ENCODE results near the gene GPBP1. TPM values are rescaled to one million over a fixed set of nuclear protein-coding genes. Genes with fewer than 3 reads are reported as not detected.
"Not testable (repeated sequence)": the region's sequence is repeated elsewhere in the genome, so short reads cannot be mapped to it uniquely, and the experiment has no call there.

GPBP1 gene
- total and polyA plus RNA-seq, 5 donors, result 44.7 to 70.8 (median 58.4) TPM

GRCh38 chr5:57177479-57178156, 3.8 kb downstream of the GPBP1 start:
- Histone ChIP-seq H3K27ac (ENCODE audit: low read length) (no peak overlapping the region), H3K27me3 (ENCODE audit: control insufficient read depth, insufficient read depth) (no peaks in the 10 kb centered on the region), H3K4me1 (ENCODE audit: control insufficient read depth, insufficient read depth, low read length) (peaks cover 13% of the 10 kb centered on the region), H3K9me3 (ENCODE audit: control insufficient read depth, low read length) (no peaks in the 10 kb centered on the region), H3K4me3 (ENCODE audit: low read length) (peak overlapping the region; percentile 40)
- 86% methylated on average over 14 of the region's 14 CpGs for WGBS
- intact Hi-C loops (cut with DNase I), result no loop called here
- DNase-seq (no peak), ATAC-seq (no peak)

GRCh38 chr5:57178238-57178637, 4.4 kb downstream of the GPBP1 start:
- peaks cover 13% of the 10 kb centered on the region for H3K4me1 ChIP-seq (ENCODE audit: control insufficient read depth, insufficient read depth, low read length)
- ATAC-seq; H3K27me3 ChIP-seq (ENCODE audit: control insufficient read depth, insufficient read depth); H3K27ac ChIP-seq (ENCODE audit: low read length); intact Hi-C loops (cut with DNase I); H3K9me3 ChIP-seq (ENCODE audit: control insufficient read depth, low read length); DNase-seq: not testable (repeated sequence)
- 71% methylated on average over 12 of the region's 12 CpGs for WGBS
- H3K4me3 ChIP-seq (ENCODE audit: low read length), result peak overlapping the region; percentile 40

DNA sequence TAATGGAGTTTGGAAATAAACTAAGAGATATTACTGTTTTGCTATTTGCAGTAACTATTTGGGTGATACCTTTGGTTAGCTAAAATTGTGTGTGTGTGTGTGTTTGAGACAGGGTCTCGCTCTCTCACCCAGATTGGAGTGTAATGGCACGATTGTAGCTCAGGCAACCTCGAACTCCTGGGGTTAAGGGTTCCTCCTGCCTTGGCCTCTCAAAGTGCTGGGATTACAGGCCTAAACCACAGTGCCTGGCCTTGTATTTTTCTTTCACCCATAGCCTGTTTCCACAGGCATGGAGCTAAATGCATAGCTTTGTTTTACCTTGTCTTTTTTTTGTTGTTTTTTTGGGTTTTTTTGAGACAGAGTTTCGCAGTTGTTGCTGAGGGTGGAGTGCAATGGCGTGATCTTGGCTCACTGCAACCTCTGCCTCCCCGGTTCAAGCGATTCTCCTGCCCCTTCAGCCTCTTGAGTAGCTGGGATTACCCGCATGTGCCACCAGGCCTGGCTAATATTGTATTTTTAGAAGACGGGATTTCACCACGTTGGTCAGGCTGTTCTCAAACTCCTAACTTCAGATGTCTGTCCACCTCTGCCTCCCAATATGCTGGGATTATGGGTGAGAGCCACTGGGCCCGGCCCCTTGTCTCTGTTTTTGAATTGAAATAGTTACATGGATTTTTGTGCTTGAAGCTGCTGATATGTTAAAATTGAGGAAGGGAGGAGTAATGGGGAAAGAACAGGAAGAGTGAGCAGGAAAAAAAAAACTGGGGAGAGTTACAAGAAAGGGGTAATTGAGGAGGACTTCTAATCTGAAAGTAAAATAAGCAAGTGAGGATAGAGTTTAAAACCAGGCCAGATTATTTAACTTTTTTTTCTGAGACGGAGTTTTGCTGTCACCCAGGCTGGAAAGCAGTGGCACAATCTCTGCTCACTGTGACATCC, 5.7 kb downstream of the GPBP1 start:
- H3K4me1 ChIP-seq (ENCODE audit: control insufficient read depth, insufficient read depth, low read length), result peaks cover 15% of the 10 kb centered on the region
- peak overlapping the region; percentile 40 for H3K4me3 ChIP-seq (ENCODE audit: low read length)
- DNase-seq, result no peak
- H3K27ac ChIP-seq (ENCODE audit: low read length), result peak overlapping the region; percentile 75
- no peaks in the 10 kb centered on the region for H3K27me3 ChIP-seq (ENCODE audit: control insufficient read depth, insufficient read depth)
- intact Hi-C loops (cut with DNase I), result loop anchor here in 1 of 4 donors (5.0 kb wide), 1 partner anchor 43 kb away; no protein-coding TSS in a partner anchor
- 23% methylated on average over 12 of the region's 12 CpGs for WGBS
- H3K9me3 ChIP-seq (ENCODE audit: control insufficient read depth, low read length), result no peaks in the 10 kb centered on the region
- peak in 1 of 2 donors; percentile 16 for ATAC-seq

- Histone ChIP-seq H3K27ac (ENCODE audit: low read length) (no peak overlapping the region), H3K4me3 (ENCODE audit: low read length) (no peak overlapping the region), H3K9me3 (ENCODE audit: control insufficient read depth, low read length) (no peaks in the 10 kb centered on the region), H3K27me3 (ENCODE audit: control insufficient read depth, insufficient read depth) (no peaks in the 10 kb centered on the region), H3K4me1 (ENCODE audit: control insufficient read depth, insufficient read depth, low read length) (peaks cover 15% of the 10 kb centered on the region)
- ATAC-seq (no peak), DNase-seq (no peak)
- WGBS, result 61% methylated on average over 10 of the region's 10 CpGs
- intact Hi-C loops (cut with DNase I), result loop anchor here in 1 of 4 donors (5.0 kb wide), 1 partner anchor 41 kb away; no protein-coding TSS in a partner anchor
These were observed 7.3 kb downstream of the GPBP1 start for GRCh38 chr5:57181154-57181553.

GRCh38 chr5:57184322-57184721, 10.5 kb downstream of the GPBP1 start:
- Histone ChIP-seq H3K27ac (ENCODE audit: low read length) (no peak overlapping the region), H3K27me3 (ENCODE audit: control insufficient read depth, insufficient read depth) (no peaks in the 10 kb centered on the region), H3K4me3 (ENCODE audit: low read length) (no peak overlapping the region), H3K4me1 (ENCODE audit: control insufficient read depth, insufficient read depth, low read length) (peaks cover 17% of the 10 kb centered on the region), H3K9me3 (ENCODE audit: control insufficient read depth, low read length) (no peaks in the 10 kb centered on the region)
- no peak for DNase-seq
- WGBS, result 99% methylated on average over 2 of the region's 2 CpGs
- no peak for ATAC-seq
- intact Hi-C loops (cut with DNase I), result loop anchor here in 1 of 4 donors (5.0 kb wide), 1 partner anchor 38 kb away; no protein-coding TSS in a partner anchor

GRCh38 chr5:57185313-57185712, 11.5 kb downstream of the GPBP1 start:
- Histone ChIP-seq H3K9me3 (ENCODE audit: control insufficient read depth, low read length) (no peaks in the 10 kb centered on the region), H3K4me1 (ENCODE audit: control insufficient read depth, insufficient read depth, low read length) (peaks cover 14% of the 10 kb centered on the region), H3K4me3 (ENCODE audit: low read length) (no peak overlapping the region), H3K27ac (ENCODE audit: low read length) (no peak overlapping the region), H3K27me3 (ENCODE audit: control insufficient read depth, insufficient read depth) (no peaks in the 10 kb centered on the region)
- no peak for DNase-seq
- WGBS, result 51% methylated on average over 9 of the region's 9 CpGs
- intact Hi-C loops (cut with DNase I), result no loop called here
- ATAC-seq, result no peak

DNA sequence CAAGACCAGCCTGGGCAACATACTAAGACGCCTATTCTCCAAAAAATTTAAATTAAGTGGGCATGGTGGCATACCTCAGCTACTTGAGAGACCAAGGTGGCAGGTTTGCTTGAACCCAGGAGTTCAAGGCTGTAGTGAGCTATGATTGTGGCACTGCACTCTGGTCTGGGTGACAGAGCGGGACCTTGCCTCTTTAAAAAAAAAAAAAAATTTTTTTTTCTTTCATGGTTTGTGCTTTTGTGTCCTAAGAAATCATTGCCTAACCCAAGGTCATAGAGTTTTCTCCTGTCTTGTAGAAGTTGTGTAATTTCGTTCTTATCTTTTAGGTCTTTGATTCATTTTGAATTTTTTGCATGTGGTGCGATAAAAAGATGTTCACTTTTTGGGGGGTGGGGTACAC, 12.3 kb downstream of the GPBP1 start:
- no peaks in the 10 kb centered on the region for H3K27me3 ChIP-seq (ENCODE audit: control insufficient read depth, insufficient read depth)
- H3K4me3 ChIP-seq (ENCODE audit: low read length), result no peak overlapping the region
- no peak overlapping the region for H3K27ac ChIP-seq (ENCODE audit: low read length)
- intact Hi-C loops (cut with DNase I), result no loop called here
- WGBS, result 79% methylated on average over 4 of the region's 4 CpGs
- no peaks in the 10 kb centered on the region for H3K9me3 ChIP-seq (ENCODE audit: control insufficient read depth, low read length)
- DNase-seq (no peak), ATAC-seq (no peak)
- peaks cover 13% of the 10 kb centered on the region for H3K4me1 ChIP-seq (ENCODE audit: control insufficient read depth, insufficient read depth, low read length)

DNA sequence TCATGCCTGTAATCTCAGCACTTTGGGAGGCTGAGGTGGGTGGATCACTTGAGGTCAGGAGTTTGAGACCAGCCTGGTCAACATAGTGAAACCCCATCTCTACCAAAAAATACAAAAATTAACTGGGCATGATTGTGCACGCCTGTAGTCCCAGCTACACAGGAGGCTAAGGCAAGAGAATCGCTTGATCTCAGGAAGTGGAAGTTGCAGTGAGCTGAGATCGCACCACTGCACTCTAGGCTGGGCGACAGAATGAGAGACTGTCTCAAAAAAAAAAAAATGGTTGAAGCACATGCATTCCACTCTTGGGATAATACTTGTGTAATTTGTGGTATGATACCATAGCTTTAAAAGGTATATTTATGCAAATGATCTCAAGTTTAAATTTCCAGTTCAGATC, 14.1 kb downstream of the GPBP1 start:
- H3K27ac ChIP-seq (ENCODE audit: low read length); H3K27me3 ChIP-seq (ENCODE audit: control insufficient read depth, insufficient read depth); H3K4me1 ChIP-seq (ENCODE audit: control insufficient read depth, insufficient read depth, low read length); DNase-seq; H3K9me3 ChIP-seq (ENCODE audit: control insufficient read depth, low read length); intact Hi-C loops (cut with DNase I); H3K4me3 ChIP-seq (ENCODE audit: low read length); ATAC-seq: not testable (repeated sequence)
- 74% methylated on average over 4 of the region's 4 CpGs for WGBS

- H3K9me3 ChIP-seq (ENCODE audit: control insufficient read depth, low read length), result no peaks in the 10 kb centered on the region
- H3K4me3 ChIP-seq (ENCODE audit: low read length), result no peak overlapping the region
- no peak overlapping the region for H3K27ac ChIP-seq (ENCODE audit: low read length)
- WGBS, result 77% methylated on average over 3 of the region's 3 CpGs
- peaks cover 7% of the 10 kb centered on the region for H3K4me1 ChIP-seq (ENCODE audit: control insufficient read depth, insufficient read depth, low read length)
- DNase-seq (no peak), ATAC-seq (no peak)
- H3K27me3 ChIP-seq (ENCODE audit: control insufficient read depth, insufficient read depth), result no peaks in the 10 kb centered on the region
- intact Hi-C loops (cut with DNase I), result no loop called here
These were observed 15.7 kb downstream of the GPBP1 start for GRCh38 chr5:57189515-57189914.

DNA sequence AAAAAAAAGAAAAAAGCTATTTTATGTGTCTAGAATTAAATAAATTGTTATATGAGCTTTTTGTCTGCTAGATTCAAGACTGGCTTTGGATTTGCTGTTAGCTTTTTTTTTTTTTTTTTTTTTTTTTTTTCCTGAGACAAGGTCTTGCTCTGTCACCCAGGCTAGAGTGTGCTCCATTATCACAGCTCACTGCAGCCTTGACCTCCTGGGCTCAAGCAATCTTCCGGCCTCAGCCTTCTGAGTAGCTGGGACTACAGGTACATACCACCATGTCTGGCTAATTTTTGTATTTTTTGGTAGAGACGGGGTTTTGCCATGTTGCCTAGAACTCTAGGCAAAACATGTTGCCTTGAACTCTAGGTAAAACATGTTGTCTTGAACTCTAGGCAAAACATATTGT, 16.7 kb downstream of the GPBP1 start:
- intact Hi-C loops (cut with DNase I), result no loop called here
- DNase-seq (no peak), ATAC-seq (no peak)
- no peak overlapping the region for H3K27ac ChIP-seq (ENCODE audit: low read length)
- H3K9me3 ChIP-seq (ENCODE audit: control insufficient read depth, low read length), result no peaks in the 10 kb centered on the region
- H3K4me1 ChIP-seq (ENCODE audit: control insufficient read depth, insufficient read depth, low read length), result peaks cover 7% of the 10 kb centered on the region
- no peak overlapping the region for H3K4me3 ChIP-seq (ENCODE audit: low read length)
- 97% methylated on average over 2 of the region's 2 CpGs for WGBS
- H3K27me3 ChIP-seq (ENCODE audit: control insufficient read depth, insufficient read depth), result no peaks in the 10 kb centered on the region

GRCh38 chr5:57191163-57191562, 17.3 kb downstream of the GPBP1 start:
- no peak for ATAC-seq
- H3K4me3 ChIP-seq (ENCODE audit: low read length), result no peak overlapping the region
- no peaks in the 10 kb centered on the region for H3K9me3 ChIP-seq (ENCODE audit: control insufficient read depth, low read length)
- no peak for DNase-seq
- WGBS, result 96% methylated on average over 5 of the region's 5 CpGs
- H3K27ac ChIP-seq (ENCODE audit: low read length), result no peak overlapping the region
- H3K4me1 ChIP-seq (ENCODE audit: control insufficient read depth, insufficient read depth, low read length), result peaks cover 7% of the 10 kb centered on the region
- H3K27me3 ChIP-seq (ENCODE audit: control insufficient read depth, insufficient read depth), result no peaks in the 10 kb centered on the region
- intact Hi-C loops (cut with DNase I), result no loop called here
